GDM1 (cell line): Measurements from ENCODE around the gene ANKRD16.
A peak's percentile ranks its signal among the peaks of the same experiment; 100 is the strongest.
"Not testable (repeated sequence)": the region's sequence is repeated elsewhere in the genome, so short reads cannot be mapped to it uniquely, and the experiment has no call there.

Experiments used
- DNase-seq: peaks from one replicate; lab custom pipeline; 2025; lab: John Stamatoyannopoulos, UW

ANKRD16 gene

GRCh38 chr10:5873515-5873995 is 16.1 kb downstream of the ANKRD16 start:
- DNase-seq: peak; percentile 24

GRCh38 chr10:5871596-5871995 is 18.1 kb downstream of the ANKRD16 start:
- DNase-seq: no peak

GRCh38 chr10:5869156-5869555 is 20.5 kb downstream of the ANKRD16 start:
- DNase-seq: no peak

GRCh38 chr10:5868383-5868782 is 21.3 kb downstream of the ANKRD16 start:
- DNase-seq: not testable (repeated sequence)

GRCh38 chr10:5867091-5867615 is 22.5 kb downstream of the ANKRD16 start:
- not testable (repeated sequence) for DNase-seq

GRCh38 chr10:5866451-5867081 is 23.1 kb downstream of the ANKRD16 start:
- not testable (repeated sequence) for DNase-seq

- DNase-seq: not testable (repeated sequence)
Measured at GRCh38 chr10:5862981-5863685, 26.6 kb downstream of the ANKRD16 start.

GRCh38 chr10:5862360-5862961 is 27.2 kb downstream of the ANKRD16 start:
- DNase-seq: no peak

- DNase-seq: no peak
Measured at GRCh38 chr10:5860066-5860465, 29.6 kb downstream of the ANKRD16 start.

GRCh38 chr10:5858811-5859210 is 30.9 kb downstream of the ANKRD16 start:
- no peak for DNase-seq

GRCh38 chr10:5856701-5857004 is 33.0 kb downstream of the ANKRD16 start:
- no peak for DNase-seq

- DNase-seq: no peak
Measured at GRCh38 chr10:5855979-5856700, 33.6 kb downstream of the ANKRD16 start.

GRCh38 chr10:5854131-5854475 is 35.6 kb downstream of the ANKRD16 start:
- no peak for DNase-seq

- DNase-seq: not testable (repeated sequence)
Measured at GRCh38 chr10:5846667-5847066, 43.0 kb downstream of the ANKRD16 start.

GRCh38 chr10:5844345-5845055 is 45.2 kb downstream of the ANKRD16 start:
- no peak for DNase-seq

- no peak for DNase-seq
Measured at GRCh38 chr10:5843686-5844344, 45.9 kb downstream of the ANKRD16 start.

- DNase-seq: no peak
Measured at GRCh38 chr10:5841965-5842364, 47.7 kb downstream of the ANKRD16 start.

GRCh38 chr10:5840314-5841307 is 49.1 kb downstream of the ANKRD16 start:
- DNase-seq: no peak

- not testable (repeated sequence) for DNase-seq
Measured at GRCh38 chr10:5836181-5836580, 53.5 kb downstream of the ANKRD16 start.
